Glutamatergic neuron (in vitro differentiated cells): Measurements from ENCODE around the gene STAG2. TPM values are rescaled to one million over a fixed set of nuclear protein-coding genes. Genes with fewer than 3 reads are reported as not detected.
"Not testable (repeated sequence)": the region's sequence is repeated elsewhere in the genome, so short reads cannot be mapped to it uniquely, and the experiment has no call there.

ENCODE experiments used
- DNase-seq: peaks from one replicate; pipeline ENCODE4 v3.0.0; 2022
- H3K27ac Mint-ChIP-seq: one replicate; pipeline ENCODE4 v1.8.0; 2020; ENCODE audit warnings: mild to moderate bottlenecking, mixed read lengths, inconsistent platforms; ENCODE audit not compliant: unreplicated experiment
- H3K27me3 Mint-ChIP-seq: one replicate; pipeline ENCODE4 v1.8.0; 2020; ENCODE audit warnings: mild to moderate bottlenecking, moderate library complexity, mixed read lengths, inconsistent platforms; ENCODE audit not compliant: unreplicated experiment
- H3K36me3 Mint-ChIP-seq: one replicate; pipeline ENCODE4 v1.8.0; 2020; ENCODE audit warnings: mild to moderate bottlenecking, mixed read lengths, inconsistent platforms; ENCODE audit not compliant: unreplicated experiment
- H3K4me1 Mint-ChIP-seq: one replicate; pipeline ENCODE4 v1.8.0; 2020; ENCODE audit warnings: mild to moderate bottlenecking, low read depth, mixed read lengths, inconsistent platforms; ENCODE audit not compliant: unreplicated experiment
- H3K4me3 Mint-ChIP-seq: one replicate; pipeline ENCODE4 v1.8.0; 2020; ENCODE audit warnings: mild to moderate bottlenecking, mixed read lengths, inconsistent platforms; ENCODE audit not compliant: unreplicated experiment
- H3K9me3 Mint-ChIP-seq: one replicate; pipeline ENCODE4 v1.8.0; 2020; ENCODE audit warnings: mild to moderate bottlenecking, moderate library complexity, mixed read lengths, inconsistent platforms; ENCODE audit not compliant: unreplicated experiment
- total RNA-seq: library from RNA; stranded (reverse); fragmentation: NEBNext Ultra II Directional; extraction: Animal tissue kit (Norgen Biotek cat#: 25700); gene quantifications from one replicate; pipeline ENCODE4 v1.2.1, GENCODE V29; 2021; ENCODE audit not compliant: unreplicated experiment
- TF ChIP-seq, protein P1 (sequence below): fragments of 200-600 bp; sonication (generic); IDR thresholded peaks from one replicate; pipeline ENCODE4 v1.5.0; 2021; ENCODE audit not compliant: partially characterized antibody, unreplicated experiment

STAG2 gene
- total RNA-seq, 1 donor from 2014 or later, result 49.0 TPM

DNA sequence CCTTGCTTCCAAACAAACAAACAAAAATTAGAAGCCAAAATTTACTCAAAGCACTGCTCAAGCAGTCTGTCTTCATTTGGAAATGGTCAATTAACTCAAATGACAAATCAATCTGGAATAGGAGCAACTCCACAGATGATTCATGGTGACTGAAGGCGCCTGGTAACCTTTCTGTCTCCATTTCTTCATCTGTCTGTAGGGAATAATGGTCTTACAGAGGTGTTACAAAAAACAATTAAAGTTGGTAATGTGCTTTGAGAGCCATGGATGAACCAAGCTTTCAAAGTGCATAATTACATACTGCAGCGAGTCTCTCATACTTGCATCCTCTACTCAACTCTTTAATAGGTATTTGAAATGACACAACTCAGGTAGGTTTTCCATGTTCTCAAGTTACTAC is 38.3 kb upstream of the STAG2 start:
- Mint-ChIP-seq H3K4me3 (no peak overlapping the region), H3K27ac (no peak overlapping the region), H3K4me1 (no peaks in the 10 kb centered on the region), H3K27me3 (no peaks in the 10 kb centered on the region), H3K36me3 (no peaks in the 10 kb centered on the region), H3K9me3 (peaks cover 4% of the 10 kb centered on the region)
- TF ChIP-seq, protein P1, sequence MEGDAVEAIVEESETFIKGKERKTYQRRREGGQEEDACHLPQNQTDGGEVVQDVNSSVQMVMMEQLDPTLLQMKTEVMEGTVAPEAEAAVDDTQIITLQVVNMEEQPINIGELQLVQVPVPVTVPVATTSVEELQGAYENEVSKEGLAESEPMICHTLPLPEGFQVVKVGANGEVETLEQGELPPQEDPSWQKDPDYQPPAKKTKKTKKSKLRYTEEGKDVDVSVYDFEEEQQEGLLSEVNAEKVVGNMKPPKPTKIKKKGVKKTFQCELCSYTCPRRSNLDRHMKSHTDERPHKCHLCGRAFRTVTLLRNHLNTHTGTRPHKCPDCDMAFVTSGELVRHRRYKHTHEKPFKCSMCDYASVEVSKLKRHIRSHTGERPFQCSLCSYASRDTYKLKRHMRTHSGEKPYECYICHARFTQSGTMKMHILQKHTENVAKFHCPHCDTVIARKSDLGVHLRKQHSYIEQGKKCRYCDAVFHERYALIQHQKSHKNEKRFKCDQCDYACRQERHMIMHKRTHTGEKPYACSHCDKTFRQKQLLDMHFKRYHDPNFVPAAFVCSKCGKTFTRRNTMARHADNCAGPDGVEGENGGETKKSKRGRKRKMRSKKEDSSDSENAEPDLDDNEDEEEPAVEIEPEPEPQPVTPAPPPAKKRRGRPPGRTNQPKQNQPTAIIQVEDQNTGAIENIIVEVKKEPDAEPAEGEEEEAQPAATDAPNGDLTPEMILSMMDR, result no peak
- DNase-seq, result no peak

DNA sequence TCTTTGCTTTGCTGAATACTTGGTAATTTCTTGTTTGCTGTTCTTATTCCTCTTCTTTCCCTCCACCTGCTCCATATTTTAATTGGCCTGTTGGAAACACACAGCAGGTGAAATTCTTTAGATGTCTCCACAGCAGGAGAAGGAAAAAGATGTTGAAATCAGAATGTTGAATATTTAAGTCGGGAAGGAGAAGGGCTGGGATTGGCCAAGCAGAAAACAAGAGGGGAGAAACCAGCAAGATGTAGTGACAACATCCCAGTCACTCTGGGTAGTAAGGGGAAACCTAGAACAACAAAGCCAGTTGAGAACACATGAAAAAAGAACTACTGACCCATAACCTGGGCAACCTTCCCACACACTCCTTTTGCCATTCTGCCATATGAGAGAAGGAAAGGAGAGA is 37.3 kb upstream of the STAG2 start:
- no peaks in the 10 kb centered on the region for H3K4me1 Mint-ChIP-seq
- peaks cover 4% of the 10 kb centered on the region for H3K9me3 Mint-ChIP-seq
- TF ChIP-seq, protein P1, result no peak
- no peak overlapping the region for H3K4me3 Mint-ChIP-seq
- no peak for DNase-seq
- H3K27ac Mint-ChIP-seq, result no peak overlapping the region
- H3K27me3 Mint-ChIP-seq, result no peaks in the 10 kb centered on the region
- no peaks in the 10 kb centered on the region for H3K36me3 Mint-ChIP-seq

DNA sequence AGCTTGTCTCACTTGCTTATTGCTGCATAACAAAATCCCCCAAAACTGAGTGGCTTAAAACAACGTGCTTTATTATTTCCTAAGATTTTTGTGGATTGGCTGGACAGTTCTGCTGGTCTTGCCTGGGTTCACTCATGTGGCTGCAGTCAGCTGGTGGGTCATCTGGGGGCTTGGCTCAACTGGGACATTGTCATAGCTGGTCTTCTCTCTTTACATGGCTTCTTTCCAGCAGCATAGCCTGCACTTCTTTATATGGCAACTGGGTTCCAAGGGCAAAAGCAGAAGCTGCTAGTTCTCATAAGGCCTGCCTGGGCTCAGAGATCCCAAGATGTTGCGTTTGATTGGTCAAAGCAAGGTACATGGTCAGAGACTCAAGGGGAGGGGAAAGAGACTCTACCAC is 33.7 kb upstream of the STAG2 start:
- Mint-ChIP-seq H3K36me3 (peaks cover 6% of the 10 kb centered on the region), H3K27ac (no peak overlapping the region), H3K4me1 (no peaks in the 10 kb centered on the region), H3K4me3 (no peak overlapping the region), H3K9me3 (peaks cover 4% of the 10 kb centered on the region), H3K27me3 (no peaks in the 10 kb centered on the region)
- DNase-seq, result no peak
- TF ChIP-seq, protein P1, result no peak

DNA sequence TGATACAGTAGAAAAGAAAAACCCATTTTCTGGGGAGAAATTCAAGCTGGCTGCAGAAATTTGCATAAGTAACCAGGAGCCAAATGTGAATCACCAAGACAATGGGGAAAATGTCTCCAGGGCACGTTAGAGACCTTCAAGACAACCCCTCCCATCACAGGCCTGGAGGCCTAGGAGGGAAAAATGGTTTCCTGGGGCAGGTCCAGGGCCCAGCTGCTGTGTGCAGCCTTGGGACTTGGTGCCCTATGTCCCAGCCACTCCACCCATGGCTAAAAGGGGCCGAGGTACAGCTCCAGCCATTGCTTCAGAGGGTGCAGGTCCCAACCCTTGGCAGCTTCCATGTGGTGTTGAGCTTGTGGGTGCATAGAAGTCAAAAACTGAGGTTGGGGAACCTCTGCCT is 29.5 kb upstream of the STAG2 start:
- not testable (repeated sequence) for H3K27ac Mint-ChIP-seq, H3K36me3 Mint-ChIP-seq, H3K4me3 Mint-ChIP-seq, H3K27me3 Mint-ChIP-seq, H3K9me3 Mint-ChIP-seq, H3K4me1 Mint-ChIP-seq, DNase-seq

DNA sequence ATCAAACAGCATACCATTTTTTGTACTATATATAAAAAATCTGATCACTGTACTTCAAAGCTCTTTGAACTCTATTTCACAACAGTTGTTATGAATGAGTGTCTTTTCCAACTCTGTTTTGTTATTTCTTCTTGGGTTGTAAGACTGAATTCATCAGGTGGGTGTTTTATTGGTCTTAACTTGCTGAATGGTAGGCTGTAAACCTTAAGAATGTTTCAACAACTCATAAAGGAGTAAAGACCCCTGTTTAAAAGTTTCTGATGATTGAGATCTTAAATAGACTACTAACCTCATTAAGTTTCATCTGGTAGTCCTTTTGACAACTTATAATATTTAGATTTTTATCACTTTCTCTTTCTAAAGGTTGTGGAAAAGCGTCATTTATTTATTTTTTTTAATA is 18.4 kb upstream of the STAG2 start:
- H3K36me3 Mint-ChIP-seq, result no peaks in the 10 kb centered on the region

More for the DNA sequence above, 18.4 kb upstream of the STAG2 start:
- no peak for DNase-seq
- Mint-ChIP-seq H3K9me3 (peaks cover 2% of the 10 kb centered on the region), H3K4me1 (no peaks in the 10 kb centered on the region), H3K4me3 (no peak overlapping the region), H3K27me3 (no peaks in the 10 kb centered on the region), H3K27ac (no peak overlapping the region)
- TF ChIP-seq, protein P1, result no peak
